Measurements from ENCODE around the gene LARGE1.
A peak's percentile ranks its signal among the peaks of the same experiment; 100 is the strongest.

The LARGE1 gene

DNA sequence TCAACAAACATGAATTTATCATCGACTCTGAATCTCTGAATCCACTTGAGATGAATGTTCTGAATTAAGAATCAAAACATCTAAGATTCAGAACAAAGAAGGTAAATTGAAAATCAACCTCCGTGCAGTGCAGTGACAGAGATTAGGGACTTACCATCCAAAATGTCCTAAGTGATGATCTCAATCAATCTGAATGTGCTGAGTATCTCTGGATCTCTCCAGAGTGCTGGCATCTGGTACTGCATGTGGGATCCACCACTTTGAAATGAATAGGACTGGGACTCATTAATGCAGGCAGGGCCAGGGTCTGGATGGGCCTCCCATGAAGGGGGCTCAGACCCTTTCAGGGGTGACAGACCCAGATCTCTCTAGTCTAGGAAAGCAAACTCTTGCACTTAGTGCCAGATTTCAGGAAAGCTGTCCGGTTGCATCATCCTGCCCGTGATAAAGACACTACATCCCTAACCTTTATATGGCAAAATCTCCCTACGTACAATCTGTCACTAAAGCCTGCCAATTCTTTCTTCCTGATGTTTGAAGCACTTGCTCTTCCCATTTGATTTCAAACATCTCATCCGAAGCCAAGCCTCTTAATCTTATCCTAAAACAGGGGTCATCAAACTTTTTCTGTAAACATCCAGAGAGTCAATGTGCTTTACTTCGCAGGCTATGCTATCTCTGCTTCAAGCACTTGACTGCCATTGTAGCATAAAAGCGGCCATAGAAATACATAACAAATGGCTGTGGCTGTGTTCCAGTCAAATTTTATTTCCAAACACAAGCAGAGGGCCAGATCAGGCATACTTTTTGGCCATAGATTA lies 263.3 kb downstream of the LARGE1 start:
- no peak for DNase-seq

GRCh38 chr22:33654173-33654895 lies 265.9 kb downstream of the LARGE1 start:
- no peak for DNase-seq

DNA sequence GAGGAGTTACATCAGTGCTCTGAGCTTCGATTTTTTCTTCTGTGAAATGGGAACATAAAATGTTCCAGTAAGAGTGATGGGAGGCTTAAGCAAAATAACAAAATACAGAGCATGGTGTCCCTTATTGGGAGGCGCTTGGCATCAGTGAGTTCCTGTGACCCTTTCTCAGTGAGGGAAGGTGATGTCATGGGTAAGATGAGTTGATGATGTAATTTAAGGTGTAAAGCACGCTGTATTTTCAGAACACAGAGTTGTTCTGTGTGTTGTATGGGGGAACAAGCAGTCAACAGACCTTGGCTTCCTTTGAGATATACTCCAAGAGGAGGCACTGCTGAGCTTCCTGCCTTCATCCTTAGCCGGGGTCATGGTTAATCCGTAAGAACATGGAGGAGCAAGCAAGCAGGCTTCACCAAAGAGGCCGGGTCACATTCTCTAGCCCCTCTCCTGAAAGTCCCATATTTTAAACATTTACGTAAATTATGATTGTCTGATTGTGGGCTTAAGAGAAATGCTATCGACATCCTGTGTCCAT lies 266.7 kb downstream of the LARGE1 start:
- no peak for DNase-seq

DNA sequence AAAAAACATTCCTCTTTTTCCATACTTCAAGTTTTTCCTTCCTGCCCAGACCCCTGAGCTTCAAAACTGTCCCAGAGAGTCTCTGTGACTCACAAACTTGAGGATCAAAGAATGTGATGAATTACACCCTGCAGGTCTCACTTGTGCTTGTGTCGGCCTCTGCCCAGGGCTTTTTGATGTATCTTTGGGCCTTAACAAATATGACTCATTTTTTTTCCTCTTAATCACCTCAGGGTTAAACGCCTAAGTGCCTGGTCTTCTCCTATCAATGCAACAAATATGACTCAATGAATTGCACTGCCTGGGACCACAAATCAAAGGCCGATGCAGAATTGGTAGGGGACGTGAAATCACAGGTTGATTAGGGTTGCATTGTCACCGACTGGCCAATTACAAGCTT lies 267.7 kb downstream of the LARGE1 start:
- peak; percentile 6 for DNase-seq

DNA sequence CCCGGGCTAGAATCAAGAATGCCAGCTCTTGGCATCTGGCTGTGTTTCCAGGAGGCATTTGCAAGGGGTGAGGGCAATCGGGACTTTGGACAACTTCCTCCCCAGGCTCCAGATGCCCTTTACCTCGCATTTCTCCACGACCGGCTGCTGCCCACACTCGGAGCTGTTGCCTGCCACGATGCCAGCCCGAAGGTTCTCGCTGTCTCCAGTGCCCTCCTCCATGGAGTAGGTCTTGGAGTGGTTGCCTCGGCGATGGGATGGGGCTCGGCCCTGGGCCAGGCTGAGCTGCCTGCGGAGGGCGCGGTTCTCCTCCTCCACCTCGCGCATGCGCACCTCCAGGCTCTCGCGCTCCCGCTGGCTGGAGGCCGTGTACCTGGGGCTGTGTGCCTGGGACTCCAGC lies 270.0 kb downstream of the LARGE1 start:
- no peak for DNase-seq

GRCh38 chr22:33648478-33648877 lies 271.8 kb downstream of the LARGE1 start:
- no peak for DNase-seq

DNA sequence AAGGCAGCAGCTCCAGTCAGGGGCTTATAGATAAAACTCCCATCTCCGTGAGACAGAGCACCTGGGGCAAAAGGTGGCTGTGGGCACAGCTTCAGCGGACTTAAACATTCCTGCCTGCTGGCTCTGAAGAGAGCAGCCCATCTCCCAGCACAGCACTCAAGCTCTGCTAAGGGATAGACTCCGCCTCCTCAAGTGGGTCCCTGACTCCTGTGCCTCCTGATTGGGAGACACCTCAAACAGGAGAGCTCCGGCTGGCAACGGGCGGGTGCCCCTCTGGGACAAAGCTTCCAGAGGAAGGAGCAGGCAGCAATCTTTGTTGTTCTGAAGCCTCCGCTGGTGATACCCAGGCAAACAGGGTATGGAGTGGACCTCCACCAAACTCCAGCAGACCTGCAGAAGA lies 279.4 kb downstream of the LARGE1 start:
- DNase-seq, result no peak

GRCh38 chr22:33639588-33640254 lies 280.6 kb downstream of the LARGE1 start:
- no peak for DNase-seq

GRCh38 chr22:33635766-33636165 lies 284.5 kb downstream of the LARGE1 start:
- no peak for DNase-seq

GRCh38 chr22:33631777-33632176 lies 288.5 kb downstream of the LARGE1 start:
- DNase-seq, result no peak

DNA sequence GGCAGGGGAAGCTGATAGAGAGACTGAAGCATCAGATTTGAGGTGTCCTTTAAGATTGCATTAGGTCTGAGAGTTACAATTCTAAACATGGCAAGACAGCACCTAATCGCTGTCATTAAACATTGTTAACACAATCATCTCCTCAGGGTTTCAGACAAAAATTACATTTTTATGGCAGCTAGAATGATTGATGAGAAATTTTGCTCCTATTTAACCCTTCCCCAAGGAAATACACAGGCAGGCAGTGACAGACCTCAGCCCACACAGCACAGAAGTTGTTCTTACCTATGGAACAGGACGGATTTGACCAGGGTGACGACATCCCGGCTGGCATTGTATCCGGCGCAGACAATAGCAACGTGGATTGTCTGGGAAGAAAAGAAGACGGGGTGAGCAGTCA lies 294.3 kb downstream of the LARGE1 start:
- no peak for DNase-seq

GRCh38 chr22:33620085-33620484 lies 300.2 kb downstream of the LARGE1 start:
- no peak for DNase-seq

GRCh38 chr22:33606504-33606903 lies 313.8 kb downstream of the LARGE1 start:
- DNase-seq, result no peak

DNA sequence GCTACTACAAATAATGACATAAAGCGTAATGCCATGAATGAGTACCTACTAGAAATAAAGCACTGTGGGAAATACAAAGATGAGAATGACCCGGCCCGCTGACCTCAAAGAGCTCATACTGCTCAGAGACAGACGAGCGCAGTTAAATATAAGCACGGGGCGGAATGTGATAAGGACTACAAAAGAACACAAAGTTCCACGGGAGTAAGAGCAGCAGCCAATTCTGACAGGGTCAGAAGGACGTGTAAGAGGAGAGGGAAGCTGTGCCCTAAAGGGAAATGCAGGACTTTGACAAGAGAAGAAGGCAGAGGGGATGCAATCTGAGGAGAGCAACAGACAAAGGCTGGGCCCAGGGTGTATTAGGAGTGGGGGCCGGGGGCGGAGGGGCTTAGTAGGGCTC lies 314.6 kb downstream of the LARGE1 start:
- no peak for DNase-seq

GRCh38 chr22:33605221-33605620 lies 315.1 kb downstream of the LARGE1 start:
- DNase-seq, result peak; percentile 59

- no peak for DNase-seq
Observed at GRCh38 chr22:33601062-33601461, 319.2 kb downstream of the LARGE1 start.

- no peak for DNase-seq
Observed at GRCh38 chr22:33600595-33600994, 319.7 kb downstream of the LARGE1 start.

- no peak for DNase-seq
Observed at GRCh38 chr22:33600113-33600512, 320.2 kb downstream of the LARGE1 start.

DNA sequence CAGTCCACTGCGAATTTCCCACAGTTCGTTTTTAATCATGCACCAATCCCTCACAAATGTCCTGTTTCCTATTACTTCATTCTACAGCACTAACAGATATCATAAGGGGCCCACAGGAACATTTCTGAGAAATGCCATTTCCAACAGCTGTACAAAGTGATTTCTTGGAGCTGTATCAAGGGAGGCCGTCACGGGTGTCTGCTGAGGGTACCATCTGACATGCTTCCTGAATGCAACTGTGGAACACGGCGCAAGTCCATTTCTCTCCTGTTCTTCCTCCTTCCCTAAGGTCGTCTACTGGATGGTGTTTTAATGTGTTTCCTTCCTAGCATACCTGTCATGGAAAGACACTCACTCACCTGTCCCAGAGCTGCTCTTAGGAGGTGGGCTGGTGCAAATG lies 320.7 kb downstream of the LARGE1 start:
- no peak for DNase-seq

- peak; percentile 4 for DNase-seq
Observed at GRCh38 chr22:33598821-33599220, 321.5 kb downstream of the LARGE1 start.

DNA sequence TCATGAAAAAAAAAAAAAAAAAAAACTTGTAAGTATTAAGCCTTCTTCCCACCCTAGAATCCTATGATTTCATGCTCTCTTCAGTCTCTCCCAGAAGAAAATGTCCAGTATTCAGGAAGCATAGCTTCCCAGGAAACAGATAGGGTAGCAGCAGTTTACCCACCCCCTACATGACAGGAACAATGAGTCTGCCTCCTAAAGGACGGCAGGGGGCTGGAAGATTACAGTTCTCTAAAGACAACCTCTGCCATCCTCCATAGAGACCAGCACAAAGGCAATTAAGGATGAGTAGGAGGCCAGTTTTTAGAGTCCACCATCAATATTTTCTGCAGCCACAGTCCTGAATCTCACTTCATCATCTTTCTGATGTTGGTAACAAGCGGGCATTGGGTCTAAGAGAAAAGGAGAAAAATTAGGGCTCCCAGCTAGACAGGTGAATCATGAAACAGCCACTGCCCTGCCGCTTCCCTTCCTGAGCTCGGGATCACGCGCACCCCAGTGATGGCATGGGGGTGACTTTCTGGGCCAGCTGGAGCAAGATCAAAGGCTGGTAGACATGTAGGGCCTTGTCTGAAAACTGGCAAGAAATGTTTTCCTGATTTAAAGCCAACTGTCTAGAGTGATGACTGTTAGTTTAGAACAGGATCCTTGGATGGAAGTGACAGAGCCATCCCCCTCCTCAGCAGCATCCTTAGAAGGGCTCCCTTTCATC lies 322.8 kb downstream of the LARGE1 start:
- no peak for DNase-seq

DNA sequence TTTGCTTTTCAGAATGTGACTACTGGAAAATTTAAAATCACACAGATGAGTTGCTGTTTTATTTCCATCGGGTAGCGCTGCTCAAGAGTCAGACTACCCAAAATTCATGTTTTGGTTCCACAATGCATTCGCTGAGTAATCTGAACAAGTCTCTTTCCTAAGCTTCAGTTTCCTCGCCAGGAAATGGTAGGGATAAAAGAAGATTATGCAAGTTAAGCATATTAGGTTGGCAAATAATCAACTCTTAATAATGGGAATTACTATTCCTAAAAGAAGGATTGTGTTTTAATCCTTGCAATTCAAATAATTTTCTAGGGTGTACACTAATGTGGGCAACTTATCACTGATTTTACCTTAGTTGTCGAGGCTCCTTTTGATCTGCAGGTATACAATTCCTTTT lies 326.5 kb downstream of the LARGE1 start:
- no peak for DNase-seq

DNA sequence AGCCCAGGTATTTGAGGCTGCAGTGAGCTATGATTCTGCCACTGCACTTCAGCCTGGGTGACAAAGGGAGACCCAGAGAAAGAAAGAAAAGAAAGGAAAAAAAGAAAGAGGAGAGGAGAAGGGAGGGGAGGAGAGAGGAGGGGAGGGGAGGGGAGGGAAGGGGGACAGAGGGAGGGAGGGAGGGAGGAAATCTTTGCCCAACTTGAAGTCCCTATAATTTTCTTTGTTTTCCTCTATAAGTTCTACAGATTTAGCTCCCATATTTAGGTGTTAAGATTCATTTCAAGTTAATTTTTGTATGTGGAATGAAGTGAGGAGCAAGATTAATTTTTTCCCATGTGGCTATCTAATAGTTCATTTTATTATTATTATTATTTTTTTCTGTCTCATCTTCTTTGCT lies 328.3 kb downstream of the LARGE1 start:
- no peak for DNase-seq

Measured in fibroblast of skin of scalp (primary cell).